ENCODE data around the gene NBPF3.

Gene NBPF3

GRCh38 chr1:21447311-21447710, 7.4 kb downstream of the NBPF3 start:
- TF ChIP-seq BACH2 (CRISPR knock-in tag; IDR thresholded peaks at IDR 0.05; ENCODE audit: borderline replicate concordance) (no peak), TOX (CRISPR knock-in tag; IDR thresholded peaks at IDR 0.05; ENCODE audit: borderline replicate concordance) (no peak), OSR1 (CRISPR knock-in tag; IDR thresholded peaks at IDR 0.05) (no peak), CSRNP3 (CRISPR knock-in tag; IDR thresholded peaks at IDR 0.05) (no peak), CSDC2 (CRISPR knock-in tag; IDR thresholded peaks at IDR 0.05) (no peak), ZNF70 (CRISPR knock-in tag; IDR thresholded peaks at IDR 0.05) (no peak), ZNF565 (CRISPR knock-in tag; conservative IDR thresholded peaks at IDR 0.05; ENCODE audit: low read depth) (no peak), GLIS3 (CRISPR knock-in tag; IDR thresholded peaks at IDR 0.05) (no peak), ZC3H10 (CRISPR knock-in tag; IDR thresholded peaks at IDR 0.05) (no peak), ESRRG (CRISPR knock-in tag; IDR thresholded peaks at IDR 0.05) (no peak), POU6F1 (CRISPR knock-in tag; IDR thresholded peaks at IDR 0.05; ENCODE audit: borderline replicate concordance, low read depth) (no peak), ZFP30 (CRISPR knock-in tag; IDR thresholded peaks at IDR 0.05) (no peak), PATZ1 (CRISPR knock-in tag; IDR thresholded peaks at IDR 0.05; ENCODE audit: borderline replicate concordance) (no peak), RARB (CRISPR knock-in tag; IDR thresholded peaks at IDR 0.05) (no peak), TSHZ2 (CRISPR knock-in tag; IDR thresholded peaks at IDR 0.05) (no peak), ISL1 (CRISPR knock-in tag; IDR thresholded peaks at IDR 0.05) (no peak), ZFP3 (CRISPR knock-in tag; IDR thresholded peaks at IDR 0.05) (no peak), SNAI2 (CRISPR knock-in tag; IDR thresholded peaks at IDR 0.05) (no peak), CREB5 (CRISPR knock-in tag; IDR thresholded peaks at IDR 0.05; ENCODE audit: low read depth) (no peak)
- no peak for ATAC-seq

- ATAC-seq = no peak
- no peak for TF ChIP-seq GLIS3 (CRISPR knock-in tag; IDR thresholded peaks at IDR 0.05)
- no peak for TF ChIP-seq ZNF565 (CRISPR knock-in tag; conservative IDR thresholded peaks at IDR 0.05; ENCODE audit: low read depth)
- TF ChIP-seq TCF4 (CRISPR knock-in tag; IDR thresholded peaks at IDR 0.05; ENCODE audit: borderline replicate concordance) = no peak
- TF ChIP-seq CSDC2 (CRISPR knock-in tag; IDR thresholded peaks at IDR 0.05) = no peak
- TF ChIP-seq POU6F1 (CRISPR knock-in tag; IDR thresholded peaks at IDR 0.05; ENCODE audit: borderline replicate concordance, low read depth) = no peak
- no peak for TF ChIP-seq ESRRG (CRISPR knock-in tag; IDR thresholded peaks at IDR 0.05)
- TF ChIP-seq PPARA (CRISPR knock-in tag; IDR thresholded peaks at IDR 0.05; ENCODE audit: borderline replicate concordance) = no peak
- no peak for TF ChIP-seq ZNF70 (CRISPR knock-in tag; IDR thresholded peaks at IDR 0.05)
- no peak for TF ChIP-seq ZFP3 (CRISPR knock-in tag; IDR thresholded peaks at IDR 0.05)
- no peak for TF ChIP-seq ISL1 (CRISPR knock-in tag; IDR thresholded peaks at IDR 0.05)
- TF ChIP-seq SNAI2 (CRISPR knock-in tag; IDR thresholded peaks at IDR 0.05) = no peak
- no peak for TF ChIP-seq OSR1 (CRISPR knock-in tag; IDR thresholded peaks at IDR 0.05)
- TF ChIP-seq TOX (CRISPR knock-in tag; IDR thresholded peaks at IDR 0.05; ENCODE audit: borderline replicate concordance) = no peak
- TF ChIP-seq ARNTL (CRISPR knock-in tag; IDR thresholded peaks at IDR 0.05; ENCODE audit: borderline replicate concordance, low read depth) = no peak
- no peak for TF ChIP-seq RARB (CRISPR knock-in tag; IDR thresholded peaks at IDR 0.05)
- TF ChIP-seq TSHZ2 (CRISPR knock-in tag; IDR thresholded peaks at IDR 0.05) = no peak
- no peak for TF ChIP-seq CREB5 (CRISPR knock-in tag; IDR thresholded peaks at IDR 0.05; ENCODE audit: low read depth)
These were observed 10.0 kb downstream of the NBPF3 start for GRCh38 chr1:21449906-21450305.
